ENCODE measurements around the gene SLC35E2B.
"Not testable (repeated sequence)": the region's sequence is repeated elsewhere in the genome, so short reads cannot be mapped to it uniquely, and the experiment has no call there.

Gene SLC35E2B

GRCh38 chr1:1662830-1663560, 29.6 kb downstream of the SLC35E2B start:
- H3K4me3 ChIP-seq (replicated peaks; ENCODE audit: insufficient read depth, low read length); H3K27me3 ChIP-seq (ENCODE audit: insufficient read depth, poor library complexity, severe bottlenecking): not testable (repeated sequence)
- peak in 1 of 2 experiments; percentile 57 for DNase-seq (ENCODE audit: low read depth in 1 of 2, low spot score in 1 of 2)
- TF ChIP-seq POLR2AphosphoS5 (IDR thresholded peaks at IDR 0.05; ENCODE audit: low read depth) (peak; percentile 79), GABPA (IDR thresholded peaks at IDR 0.05; ENCODE audit: low read depth) (peak; percentile 37; the same call in 1 of the 2 replicates), SPI1 (IDR thresholded peaks at IDR 0.05; ENCODE audit: borderline replicate concordance, low read depth) (peak; percentile 36; the same call in 1 of the 2 replicates)
- peak overlapping the region; percentile 87 for H3K27ac ChIP-seq (replicated peaks)

GRCh38 chr1:1662392-1662791, 30.2 kb downstream of the SLC35E2B start:
- not testable (repeated sequence) for H3K27me3 ChIP-seq (ENCODE audit: insufficient read depth, poor library complexity, severe bottlenecking); H3K4me3 ChIP-seq (replicated peaks; ENCODE audit: insufficient read depth, low read length); DNase-seq (ENCODE audit: low read depth in 1 of 2, low spot score in 1 of 2)
- H3K27ac ChIP-seq (replicated peaks), result peak overlapping the region; percentile 87

- TF ChIP-seq SPI1 (IDR thresholded peaks at IDR 0.05; ENCODE audit: borderline replicate concordance, low read depth) (peak; percentile 45; the same call in 1 of the 2 replicates), GABPA (IDR thresholded peaks at IDR 0.05; ENCODE audit: low read depth) (peak; percentile 89), POLR2AphosphoS5 (IDR thresholded peaks at IDR 0.05; ENCODE audit: low read depth) (peak; percentile 36; the same call in 1 of the 2 replicates)
- DNase-seq (ENCODE audit: low read depth in 1 of 2, low spot score in 1 of 2), result peak; percentile 94 to 96
- not testable (repeated sequence) for H3K27me3 ChIP-seq (ENCODE audit: insufficient read depth, poor library complexity, severe bottlenecking)
- H3K4me3 ChIP-seq (replicated peaks; ENCODE audit: insufficient read depth, low read length), result peak within 1 kb of the TSS; percentile 50
- H3K27ac ChIP-seq (replicated peaks), result peak within 1 kb of the TSS; percentile 94
These were observed 33.7 kb downstream of the SLC35E2B start, which contains the start of gene CDK11B for GRCh38 chr1:1658583-1659549. TSS of gene CDK11B (minus strand) at chr1:1659004. CDS start at chr1:1657485, 1,519 bp downstream.

GRCh38 chr1:1648265-1648664, 44.3 kb downstream of the SLC35E2B start:
- not testable (repeated sequence) for H3K4me3 ChIP-seq (replicated peaks; ENCODE audit: insufficient read depth, low read length); H3K27me3 ChIP-seq (ENCODE audit: insufficient read depth, poor library complexity, severe bottlenecking); DNase-seq (ENCODE audit: low read depth in 1 of 2, low spot score in 1 of 2); H3K27ac ChIP-seq (replicated peaks)

GRCh38 chr1:1647567-1648241, 44.9 kb downstream of the SLC35E2B start:
- H3K4me3 ChIP-seq (replicated peaks; ENCODE audit: insufficient read depth, low read length); DNase-seq (ENCODE audit: low read depth in 1 of 2, low spot score in 1 of 2); H3K27ac ChIP-seq (replicated peaks); H3K27me3 ChIP-seq (ENCODE audit: insufficient read depth, poor library complexity, severe bottlenecking): not testable (repeated sequence)

- H3K27ac ChIP-seq (replicated peaks); H3K4me3 ChIP-seq (replicated peaks; ENCODE audit: insufficient read depth, low read length); H3K27me3 ChIP-seq (ENCODE audit: insufficient read depth, poor library complexity, severe bottlenecking); DNase-seq (ENCODE audit: low read depth in 1 of 2, low spot score in 1 of 2): not testable (repeated sequence)
These were observed 46.3 kb downstream of the SLC35E2B start for GRCh38 chr1:1646326-1646725.

GRCh38 chr1:1640711-1641461, 51.7 kb downstream of the SLC35E2B start:
- not testable (repeated sequence) for H3K4me3 ChIP-seq (replicated peaks; ENCODE audit: insufficient read depth, low read length); DNase-seq (ENCODE audit: low read depth in 1 of 2, low spot score in 1 of 2); H3K27ac ChIP-seq (replicated peaks); H3K27me3 ChIP-seq (ENCODE audit: insufficient read depth, poor library complexity, severe bottlenecking)

GRCh38 chr1:1640081-1640480, 52.5 kb downstream of the SLC35E2B start:
- DNase-seq (ENCODE audit: low read depth in 1 of 2, low spot score in 1 of 2); H3K4me3 ChIP-seq (replicated peaks; ENCODE audit: insufficient read depth, low read length); H3K27me3 ChIP-seq (ENCODE audit: insufficient read depth, poor library complexity, severe bottlenecking); H3K27ac ChIP-seq (replicated peaks): not testable (repeated sequence)

GRCh38 chr1:1639368-1639767, 53.2 kb downstream of the SLC35E2B start:
- H3K4me3 ChIP-seq (replicated peaks; ENCODE audit: insufficient read depth, low read length); H3K27me3 ChIP-seq (ENCODE audit: insufficient read depth, poor library complexity, severe bottlenecking); DNase-seq (ENCODE audit: low read depth in 1 of 2, low spot score in 1 of 2); H3K27ac ChIP-seq (replicated peaks): not testable (repeated sequence)

- H3K27ac ChIP-seq (replicated peaks); H3K4me3 ChIP-seq (replicated peaks; ENCODE audit: insufficient read depth, low read length); DNase-seq (ENCODE audit: low read depth in 1 of 2, low spot score in 1 of 2); H3K27me3 ChIP-seq (ENCODE audit: insufficient read depth, poor library complexity, severe bottlenecking): not testable (repeated sequence)
These were observed 54.1 kb downstream of the SLC35E2B start for GRCh38 chr1:1638528-1638927.

GRCh38 chr1:1637479-1637875, 55.1 kb downstream of the SLC35E2B start:
- not testable (repeated sequence) for H3K27me3 ChIP-seq (ENCODE audit: insufficient read depth, poor library complexity, severe bottlenecking); H3K4me3 ChIP-seq (replicated peaks; ENCODE audit: insufficient read depth, low read length); H3K27ac ChIP-seq (replicated peaks); DNase-seq (ENCODE audit: low read depth in 1 of 2, low spot score in 1 of 2)

GRCh38 chr1:1636621-1637478, 55.7 kb downstream of the SLC35E2B start:
- not testable (repeated sequence) for H3K27me3 ChIP-seq (ENCODE audit: insufficient read depth, poor library complexity, severe bottlenecking); H3K4me3 ChIP-seq (replicated peaks; ENCODE audit: insufficient read depth, low read length); DNase-seq (ENCODE audit: low read depth in 1 of 2, low spot score in 1 of 2); H3K27ac ChIP-seq (replicated peaks)

Data from HL-60 (cell line).